K562 (cell line): ENCODE results near the gene TUT4. TPM values are rescaled to one million over a fixed set of nuclear protein-coding genes. Genes with fewer than 3 reads are reported as not detected.

Experiments used
- ATAC-seq: fragments of 200-7000 bp; cut with Tn5 transposase; 3 replicates; pipeline ENCODE4 v1.9.1; 2020; ENCODE audit warnings: moderate library complexity
- BruUV-seq: library from RNA; stranded (reverse); fragments of 400-500 nt; replicated peaks from 2 replicates; lab custom pipeline; 2021; lab: Mats Ljungman, UMichigan
- CTCF ChIA-PET: fragments of 300-600 bp; formaldehyde crosslinking; extraction: SDS; loops from one replicate; lab custom pipeline; 2021; ENCODE audit warnings: low intra/inter-chr PET ratio; lab: Yijun Ruan, JAX
- POLR2A ChIA-PET: fragments of 300-600, 350-650 bp; sonication (Branson Sonifier 250); formaldehyde crosslinking; extraction: SDS; loops from one replicate; lab custom pipeline; 2021; ENCODE audit warnings: antibody characterized with exemption, inconsistent platforms; lab: Yijun Ruan, JAX
- DNase-seq, 4 experiments: peaks; one replicate each; pipeline versions ENCODE4 v3.0.0 to v3.0.0-alpha.2; 2011 to 2018; ENCODE audit warnings: low spot score in 3 of 4, mixed read lengths in 3 of 4; ENCODE audit errors: extremely low read depth in 1 of 4
- FAIRE-seq: peaks from 2 replicates; lab custom pipeline; 2011; peaks lifted over from hg19 to GRCh38; lab: Jason Lieb, UNC
- H2AFZ ChIP-seq: 2 replicates; pipeline ENCODE4 v1.6.0; 2011; ENCODE audit warnings: low read depth, low read length, control low read depth, inconsistent platforms
- H3K27ac ChIP-seq: fragments of 200-600 bp; 3 replicates; pipeline ENCODE4 v1.8.0; 2011; ENCODE audit warnings: low read depth, mild to moderate bottlenecking, control low read depth, inconsistent platforms, low read length, moderate library complexity, mixed read lengths; ENCODE audit errors: extremely low read depth
- H3K27me3 ChIP-seq, 2 experiments: fragments of 300-600 bp in 1 of 2; 2 replicates in 1 of 2; 3 replicates in 1 of 2; pipeline versions ENCODE4 v1.6.0 to v1.8.0; 2011; ENCODE audit warnings: inconsistent platforms in 2 of 2, low read length in 2 of 2, mild to moderate bottlenecking in 1 of 2, mixed read lengths in 1 of 2, moderate library complexity in 1 of 2; ENCODE audit not compliant: control insufficient read depth in 2 of 2, insufficient read depth in 2 of 2
- H3K36me3 ChIP-seq: fragments of 300-600 bp; 3 replicates; pipeline ENCODE4 v1.8.0; 2011; ENCODE audit warnings: mild to moderate bottlenecking, low read length, inconsistent platforms; ENCODE audit not compliant: control insufficient read depth, insufficient read depth
- H3K4me1 ChIP-seq, 2 experiments: fragments of 200-600 bp in 1 of 2; replicated peaks in 1 of 2; 2 replicates in 1 of 2; 3 replicates in 1 of 2; pipeline versions ENCODE4 v1.5.1 to v1.8.0; 2011; ENCODE audit warnings: inconsistent platforms in 2 of 2, low read length in 2 of 2, mild to moderate bottlenecking in 1 of 2, mixed read lengths in 1 of 2, moderate library complexity in 1 of 2; ENCODE audit not compliant: control insufficient read depth in 2 of 2, insufficient read depth in 2 of 2
- H3K4me2 ChIP-seq: 2 replicates; pipeline ENCODE4 v1.6.1; 2011; ENCODE audit warnings: low read length, control low read depth, inconsistent platforms, mixed read lengths; ENCODE audit not compliant: insufficient read depth
- H3K4me3 ChIP-seq: fragments of 200-600 bp; sonication (generic), shearing (Covaris generic); 2 replicates; pipeline ENCODE4 v1.5.1; 2016; ENCODE audit warnings: control low read depth, inconsistent platforms
- H3K79me2 ChIP-seq: fragments of 200-600 bp; 3 replicates; pipeline ENCODE4 v1.8.0; 2011; ENCODE audit warnings: low read length, inconsistent platforms; ENCODE audit not compliant: control insufficient read depth, insufficient read depth
- H3K9ac ChIP-seq, 2 experiments: 2 replicates each; pipeline versions ENCODE4 v1.6.0 to v1.6.1; 2011; ENCODE audit warnings: low read depth in 2 of 2, low read length in 2 of 2, control low read depth in 1 of 2, inconsistent platforms in 1 of 2, mild to moderate bottlenecking in 1 of 2, mixed read lengths in 1 of 2; ENCODE audit not compliant: insufficient read depth in 1 of 2
- H3K9me1 ChIP-seq: one replicate; pipeline ENCODE4 v1.6.0; 2011; ENCODE audit warnings: inconsistent platforms, mild to moderate bottlenecking, low read length, moderate library complexity; ENCODE audit not compliant: control insufficient read depth, insufficient read depth
- H3K9me3 ChIP-seq: replicated peaks from 2 replicates; pipeline ENCODE4 v1.5.1; 2011; ENCODE audit warnings: low read depth, low read length, inconsistent platforms; ENCODE audit not compliant: control insufficient read depth, insufficient read depth
- H4K20me1 ChIP-seq: replicated peaks from 2 replicates; pipeline ENCODE4 v1.6.1; 2011; ENCODE audit warnings: low read length, inconsistent platforms, mixed read lengths; ENCODE audit not compliant: control insufficient read depth, insufficient read depth
- FIP1L1 ChIP-seq: fragments of 200-400 bp; formaldehyde crosslinking; IDR thresholded peaks from 2 replicates; pipeline ENCODE4 v1.6.1; 2018; ENCODE audit warnings: mild to moderate bottlenecking, low read depth, low read length; ENCODE audit not compliant: poor library complexity, severe bottlenecking
- RBM22 ChIP-seq: fragments of 200-400 bp; formaldehyde crosslinking; IDR thresholded peaks from 2 replicates; pipeline ENCODE4 v1.6.1; 2018; ENCODE audit warnings: low read length, low read depth; ENCODE audit not compliant: poor library complexity, severe bottlenecking
- ZBTB49 ChIP-seq: sonication (generic); formaldehyde crosslinking; IDR thresholded peaks from 2 replicates; pipeline ENCODE4 v1.8.0; 2022; ENCODE audit warnings: missing genetic modification reagents, mild to moderate bottlenecking, borderline replicate concordance
- WGBS: fragments of 100-300 bp; shearing (Covaris generic); methylation state at CpG from one replicate; pipeline ENCODE4 v1.1.6; 2016; ENCODE audit warnings: low coverage, mixed read lengths; ENCODE audit not compliant: insufficient coverage; ENCODE audit errors: missing lambda C conversion rate; 5-methylcytosine and 5-hydroxymethylcytosine counted together
- in situ Hi-C: fragments of 300-500 bp; cut with MboI; formaldehyde crosslinking; loops from 4 replicates; pipeline ENCODE4 v1.15.0; 2018; ENCODE audit warnings: inconsistent platforms, mixed read lengths
- intact Hi-C: fragments of 100-400 bp; cut with micrococcal nuclease; formaldehyde crosslinking; loops from 2 replicates; pipeline ENCODE4 v1.14.2; 2022
- polyA plus RNA-seq, 8 experiments: library from polyadenylated mRNA; depleted of rRNA in 4 of 8; stranded (reverse) in 5 of 8; unstranded in 3 of 8; fragments of >200 nt; fragmentation: Nextera tagmentation in 2 of 8; fragmentation: Illumina TruSeq in 1 of 8; extraction: Ambion mirVana in 2 of 8; extraction: Trizol in 1 of 8; gene quantifications; 2 replicates each; pipeline versions ENCODE4 v1.2.1 to v1.2.3, GENCODE V29; 2011 to 2014; ENCODE audit warnings: inconsistent platforms in 1 of 8, missing spikeins in 1 of 8
- total RNA-seq, 7 experiments: library from RNA; depleted of rRNA in 6 of 7; stranded (reverse); fragments of >200 nt in 6 of 7; fragmentation: Illumina TruSeq in 2 of 7; extraction: Trizol in 2 of 7; gene quantifications; 2 replicates each; pipeline versions ENCODE4 v1.2.1 to v1.2.3, GENCODE V29; 2011 to 2021; ENCODE audit warnings: low replicate concordance in 1 of 7

The TUT4 gene
- total and polyA plus RNA-seq, 9 of the 15 experiments (the other 6 are each of a cell fraction or from before 2014, with no cell fraction given): 15.8 to 53.5 (median 36.7) TPM

GRCh38 chr1:52597912-52598311 lies 45.0 kb upstream of the TUT4 start:
- H3K27ac ChIP-seq: no peak overlapping the region
- H3K9ac ChIP-seq: no peak overlapping the region
- no peaks in the 10 kb centered on the region for H3K9me3 ChIP-seq
- peak overlapping the region; percentile 11; the same call in 1 of the 2 replicates for H2AFZ ChIP-seq
- intact Hi-C loops: no loop called here
- no peaks in the 10 kb centered on the region; a peak in 1 of 5 replicates for H3K4me1 ChIP-seq
- TF ChIP-seq RBM22 (no peak), FIP1L1 (no peak), ZBTB49 (CRISPR knock-in tag) (no peak)
- TF ChIP-seq, all 486 proteins: peak for 0
- H3K27me3 ChIP-seq: no peaks in the 10 kb centered on the region
- H3K79me2 ChIP-seq: no peaks in the 10 kb centered on the region
- H3K4me2 ChIP-seq: no peak overlapping the region
- no peak overlapping the region for H3K4me3 ChIP-seq
- in situ Hi-C loops: no loop called here
- WGBS: 8% methylated on average over 2 of the region's 2 CpGs
- FAIRE-seq: no peak
- H3K36me3 ChIP-seq: no peaks in the 10 kb centered on the region
- ATAC-seq: peak; percentile 50; the same call in 2 of the 3 replicates
- CTCF ChIA-PET: no interaction called here
- POLR2A ChIA-PET: interaction anchor here (0.6 kb wide), 3 partner anchors 17 to 1685 kb away, joined by 3 to 4 read pairs (median 3); no protein-coding TSS in a partner anchor
- H3K9me1 ChIP-seq: no peaks in the 10 kb centered on the region
- H4K20me1 ChIP-seq: no peaks in the 10 kb centered on the region
- BruUV-seq: no TSS peak
- DNase-seq: no peak
